Osteocyte (in vitro differentiated cells): ENCODE results near the gene EFCC1. TPM values are rescaled to one million over a fixed set of nuclear protein-coding genes. Genes with fewer than 3 reads are reported as not detected.

Source experiments
- DNase-seq: peaks from one replicate; pipeline ENCODE4 v3.0.0; 2021; ENCODE audit warnings: mixed read lengths; ENCODE audit not compliant: unreplicated experiment; ENCODE audit errors: extremely low spot score
- H3K27ac Mint-ChIP-seq: one replicate; pipeline ENCODE4 v1.8.0; 2021; ENCODE audit warnings: mild to moderate bottlenecking, mixed read lengths; ENCODE audit not compliant: unreplicated experiment
- H3K27me3 Mint-ChIP-seq: one replicate; pipeline ENCODE4 v1.8.0; 2021; ENCODE audit warnings: mixed read lengths; ENCODE audit not compliant: unreplicated experiment
- H3K36me3 Mint-ChIP-seq: one replicate; pipeline ENCODE4 v1.8.0; 2021; ENCODE audit warnings: mixed read lengths; ENCODE audit not compliant: unreplicated experiment
- H3K4me1 Mint-ChIP-seq: one replicate; pipeline ENCODE4 v1.8.0; 2021; ENCODE audit warnings: mixed read lengths; ENCODE audit not compliant: unreplicated experiment
- H3K4me3 Mint-ChIP-seq: one replicate; pipeline ENCODE4 v1.8.0; 2021; ENCODE audit warnings: mild to moderate bottlenecking, moderate library complexity, mixed read lengths; ENCODE audit not compliant: unreplicated experiment
- H3K9me3 Mint-ChIP-seq: one replicate; pipeline ENCODE4 v1.8.0; 2021; ENCODE audit warnings: mixed read lengths; ENCODE audit not compliant: unreplicated experiment
- total RNA-seq: library from RNA; stranded (reverse); gene quantifications from 2 replicates; pipeline ENCODE4 v1.2.1, GENCODE V29; 2021
- TF ChIP-seq, protein P1 (sequence below): fragments of 200-600 bp; sonication (generic); IDR thresholded peaks from 2 replicates; pipeline ENCODE4 v1.5.0; 2021; ENCODE audit warnings: antibody characterized with exemption, mild to moderate bottlenecking, moderate library complexity

EFCC1 gene
- total RNA-seq, 1 donor from 2014 or later: not detected

DNA sequence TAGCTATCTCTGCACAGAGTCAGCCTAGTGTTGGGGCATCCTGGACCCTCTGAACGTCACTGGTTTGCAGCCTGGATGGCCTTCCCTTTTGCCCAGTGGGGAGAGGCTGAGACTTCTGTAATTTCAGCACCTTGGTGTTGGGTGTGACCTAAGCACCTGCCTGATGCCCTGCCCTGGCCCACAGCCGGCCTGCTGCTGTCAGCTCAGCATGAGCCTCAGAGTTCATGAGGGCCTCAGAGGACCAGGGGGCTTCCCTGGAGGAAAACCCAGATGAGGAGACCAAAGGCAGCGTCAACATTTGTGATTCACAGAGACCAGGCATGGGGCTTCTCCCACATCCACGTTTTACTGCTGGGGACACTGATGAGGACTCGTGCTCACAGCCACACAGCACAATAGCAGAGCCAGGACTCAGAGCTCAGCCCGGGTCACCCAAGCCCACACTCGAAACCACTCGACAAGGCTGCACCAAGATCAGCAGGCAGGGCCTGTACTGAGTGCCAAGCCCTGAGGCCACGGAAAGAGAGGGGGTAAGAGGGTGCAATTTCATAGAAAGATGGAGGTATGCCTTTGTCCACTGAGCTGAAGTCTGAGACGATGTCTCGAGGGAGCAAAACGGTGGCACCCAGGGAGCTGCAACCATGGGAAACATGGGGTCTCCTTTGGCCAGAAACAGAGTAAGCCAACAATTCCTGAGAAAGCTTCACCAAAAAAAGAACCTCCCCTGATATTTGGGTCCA, 49.6 kb downstream of the EFCC1 start:
- H3K4me3 Mint-ChIP-seq: no peak overlapping the region
- TF ChIP-seq, protein P1, sequence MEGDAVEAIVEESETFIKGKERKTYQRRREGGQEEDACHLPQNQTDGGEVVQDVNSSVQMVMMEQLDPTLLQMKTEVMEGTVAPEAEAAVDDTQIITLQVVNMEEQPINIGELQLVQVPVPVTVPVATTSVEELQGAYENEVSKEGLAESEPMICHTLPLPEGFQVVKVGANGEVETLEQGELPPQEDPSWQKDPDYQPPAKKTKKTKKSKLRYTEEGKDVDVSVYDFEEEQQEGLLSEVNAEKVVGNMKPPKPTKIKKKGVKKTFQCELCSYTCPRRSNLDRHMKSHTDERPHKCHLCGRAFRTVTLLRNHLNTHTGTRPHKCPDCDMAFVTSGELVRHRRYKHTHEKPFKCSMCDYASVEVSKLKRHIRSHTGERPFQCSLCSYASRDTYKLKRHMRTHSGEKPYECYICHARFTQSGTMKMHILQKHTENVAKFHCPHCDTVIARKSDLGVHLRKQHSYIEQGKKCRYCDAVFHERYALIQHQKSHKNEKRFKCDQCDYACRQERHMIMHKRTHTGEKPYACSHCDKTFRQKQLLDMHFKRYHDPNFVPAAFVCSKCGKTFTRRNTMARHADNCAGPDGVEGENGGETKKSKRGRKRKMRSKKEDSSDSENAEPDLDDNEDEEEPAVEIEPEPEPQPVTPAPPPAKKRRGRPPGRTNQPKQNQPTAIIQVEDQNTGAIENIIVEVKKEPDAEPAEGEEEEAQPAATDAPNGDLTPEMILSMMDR: no peak
- H3K4me1 Mint-ChIP-seq: peaks cover 4% of the 10 kb centered on the region
- no peak overlapping the region for H3K27ac Mint-ChIP-seq
- H3K27me3 Mint-ChIP-seq: peaks cover 8% of the 10 kb centered on the region
- H3K36me3 Mint-ChIP-seq: no peaks in the 10 kb centered on the region
- peaks cover 6% of the 10 kb centered on the region for H3K9me3 Mint-ChIP-seq
- no peak for DNase-seq

DNA sequence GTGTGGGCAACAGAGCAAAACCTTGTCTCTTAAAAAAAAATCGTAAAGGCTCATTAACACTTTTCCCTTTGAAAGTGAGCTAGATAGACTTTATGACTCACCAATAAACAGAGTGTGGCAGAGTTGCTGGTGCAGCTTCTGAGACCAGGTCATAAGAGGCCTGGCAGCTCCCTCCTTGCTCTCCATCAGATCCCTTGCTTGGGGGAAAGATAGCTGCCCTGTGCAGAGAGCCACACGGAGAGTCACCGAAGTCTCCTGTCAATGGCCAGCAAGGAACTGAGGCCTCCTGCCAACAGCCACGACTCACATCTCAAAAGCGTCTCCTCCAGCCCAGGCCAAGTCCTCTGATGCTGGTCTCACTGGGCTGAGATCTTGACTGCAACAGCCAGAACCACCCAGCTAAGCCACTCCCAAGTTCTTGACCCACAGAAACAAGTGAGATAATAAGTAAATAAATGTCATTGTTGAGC, 50.8 kb downstream of the EFCC1 start:
- TF ChIP-seq, protein P1: no peak
- H3K27me3 Mint-ChIP-seq: peaks cover 14% of the 10 kb centered on the region
- no peak overlapping the region for H3K27ac Mint-ChIP-seq
- no peak overlapping the region for H3K4me3 Mint-ChIP-seq
- H3K4me1 Mint-ChIP-seq: peaks cover 4% of the 10 kb centered on the region
- no peaks in the 10 kb centered on the region for H3K36me3 Mint-ChIP-seq
- peaks cover 6% of the 10 kb centered on the region for H3K9me3 Mint-ChIP-seq
- DNase-seq: no peak

DNA sequence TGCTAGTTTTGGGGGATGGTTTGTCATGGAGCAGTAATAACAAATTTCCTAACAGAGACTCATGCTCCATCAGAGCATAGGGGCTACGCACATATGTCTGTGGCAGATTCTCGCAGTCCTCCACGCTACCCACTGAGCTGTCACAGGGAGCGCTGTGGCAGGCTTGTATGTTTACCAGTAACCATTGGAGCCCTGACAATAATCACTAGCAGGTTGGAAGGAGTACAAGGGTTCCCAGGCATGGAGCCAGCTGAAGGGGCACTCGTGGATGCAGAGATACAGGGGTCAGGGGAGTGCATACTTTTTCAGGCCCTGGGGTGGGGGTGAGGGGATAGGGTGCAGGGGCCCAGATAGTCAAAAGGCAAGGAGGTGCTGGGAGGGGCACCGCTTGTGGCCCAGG, 51.6 kb downstream of the EFCC1 start:
- peaks cover 21% of the 10 kb centered on the region for H3K27me3 Mint-ChIP-seq
- TF ChIP-seq, protein P1: no peak
- no peak overlapping the region for H3K4me3 Mint-ChIP-seq
- H3K36me3 Mint-ChIP-seq: no peaks in the 10 kb centered on the region
- peaks cover 4% of the 10 kb centered on the region for H3K4me1 Mint-ChIP-seq
- no peak for DNase-seq
- H3K27ac Mint-ChIP-seq: no peak overlapping the region
- peaks cover 6% of the 10 kb centered on the region for H3K9me3 Mint-ChIP-seq

DNA sequence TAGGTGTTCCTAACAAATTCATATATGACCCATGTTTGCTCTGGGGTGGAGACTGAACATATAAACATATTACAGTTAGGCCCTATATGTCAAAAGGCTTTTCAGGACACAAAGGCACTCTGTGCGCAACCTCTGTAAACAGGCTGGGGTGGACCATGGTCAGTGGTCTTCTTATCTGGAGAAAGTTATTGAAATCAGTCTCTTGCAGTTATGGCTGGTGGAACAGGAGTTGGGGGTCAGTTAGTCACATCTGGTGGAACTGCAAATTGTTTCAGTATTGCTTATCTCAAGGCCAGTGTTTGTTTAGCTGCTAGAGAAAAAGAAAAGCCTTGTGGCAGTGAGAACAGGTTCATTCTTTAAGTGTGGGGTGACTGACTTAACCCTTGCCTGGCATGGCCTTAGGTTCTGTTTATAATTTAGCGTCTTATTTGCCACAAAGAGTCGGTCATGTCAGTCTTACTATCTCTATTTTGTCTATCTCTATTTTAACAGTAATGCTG, 53.6 kb downstream of the EFCC1 start:
- TF ChIP-seq, protein P1: no peak
- H3K36me3 Mint-ChIP-seq: no peaks in the 10 kb centered on the region
- H3K4me3 Mint-ChIP-seq: no peak overlapping the region
- no peak overlapping the region for H3K27ac Mint-ChIP-seq
- H3K27me3 Mint-ChIP-seq: peaks cover 14% of the 10 kb centered on the region
- no peaks in the 10 kb centered on the region for H3K9me3 Mint-ChIP-seq
- DNase-seq: no peak
- peaks cover 4% of the 10 kb centered on the region for H3K4me1 Mint-ChIP-seq

DNA sequence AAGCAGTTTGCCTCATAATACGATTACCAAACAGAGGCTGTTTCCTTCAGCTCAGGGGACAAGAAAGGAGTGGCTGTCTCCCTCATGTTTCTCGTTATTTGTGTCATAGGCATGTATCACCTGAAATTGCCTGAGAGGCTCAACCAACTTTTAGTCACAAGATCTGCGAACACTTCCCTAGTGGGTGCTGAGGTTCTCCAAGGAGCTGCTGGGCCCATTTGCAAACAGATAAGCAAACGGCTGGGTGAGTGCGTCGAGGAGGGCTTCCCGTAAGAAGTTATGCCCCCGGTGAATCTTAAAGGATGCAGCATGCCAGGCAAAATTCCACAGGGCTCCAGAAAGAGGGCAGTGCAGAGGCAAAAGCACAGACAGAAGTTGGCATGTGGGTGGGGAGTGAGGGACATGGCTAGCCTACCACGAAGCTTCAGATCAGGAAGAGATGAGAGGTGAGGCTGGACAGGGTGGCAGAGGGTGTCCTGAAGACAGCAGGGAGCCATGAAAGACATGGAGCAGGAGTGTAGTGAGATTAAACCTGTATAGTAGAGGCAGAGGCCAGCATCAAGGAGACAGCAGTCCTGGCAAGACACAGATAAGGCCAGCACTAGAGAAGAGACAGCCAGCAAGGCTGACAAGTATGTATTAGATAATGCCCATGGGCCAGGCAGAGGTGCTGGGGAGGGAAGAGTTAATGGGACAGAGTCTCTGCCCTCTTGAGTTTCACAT, 55.5 kb downstream of the EFCC1 start:
- H3K27me3 Mint-ChIP-seq: peaks cover 14% of the 10 kb centered on the region
- H3K27ac Mint-ChIP-seq: no peak overlapping the region
- no peak overlapping the region for H3K4me3 Mint-ChIP-seq
- TF ChIP-seq, protein P1: no peak
- peaks cover 4% of the 10 kb centered on the region for H3K4me1 Mint-ChIP-seq
- H3K9me3 Mint-ChIP-seq: no peaks in the 10 kb centered on the region
- no peak for DNase-seq
- no peaks in the 10 kb centered on the region for H3K36me3 Mint-ChIP-seq
